ENCODE measurements around the gene DRG1. TPM values are rescaled to one million over a fixed set of nuclear protein-coding genes. Genes with fewer than 3 reads are reported as not detected.
"Not testable (repeated sequence)": the region's sequence is repeated elsewhere in the genome, so short reads cannot be mapped to it uniquely, and the experiment has no call there.

DRG1 gene
- total RNA-seq: 57.4 and 62.1 TPM in 2 replicates

GRCh38 chr22:31399211-31400022 is at the start of gene DRG1:
DRG1 (plus strand) TSS chr22:31399604; CDS start chr22:31399684, 80 bp downstream.
- peak; percentile 92 to 95 for DNase-seq (ENCODE audit: low read depth in 2 of 2)

DNA sequence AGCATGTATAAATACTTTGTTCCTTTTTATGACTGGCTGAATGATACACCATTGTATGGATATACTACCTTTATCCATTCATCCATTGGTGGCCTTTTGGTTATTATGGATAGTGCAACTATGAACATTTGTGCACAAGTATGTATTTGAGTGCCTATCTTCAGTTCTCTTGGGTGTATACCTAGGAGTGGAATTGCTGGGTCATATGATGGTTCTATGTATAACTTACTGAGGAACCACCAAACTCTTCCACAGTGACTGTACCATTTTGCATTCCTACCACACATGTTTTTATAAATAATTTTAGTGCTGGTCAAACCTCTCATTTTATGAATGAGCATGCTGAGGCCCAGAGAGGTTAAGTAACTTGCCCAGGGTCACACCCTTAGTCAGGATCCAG is 49.4 kb upstream of the DRG1 start:
- no peak for DNase-seq (ENCODE audit: low read depth in 2 of 2)

DNA sequence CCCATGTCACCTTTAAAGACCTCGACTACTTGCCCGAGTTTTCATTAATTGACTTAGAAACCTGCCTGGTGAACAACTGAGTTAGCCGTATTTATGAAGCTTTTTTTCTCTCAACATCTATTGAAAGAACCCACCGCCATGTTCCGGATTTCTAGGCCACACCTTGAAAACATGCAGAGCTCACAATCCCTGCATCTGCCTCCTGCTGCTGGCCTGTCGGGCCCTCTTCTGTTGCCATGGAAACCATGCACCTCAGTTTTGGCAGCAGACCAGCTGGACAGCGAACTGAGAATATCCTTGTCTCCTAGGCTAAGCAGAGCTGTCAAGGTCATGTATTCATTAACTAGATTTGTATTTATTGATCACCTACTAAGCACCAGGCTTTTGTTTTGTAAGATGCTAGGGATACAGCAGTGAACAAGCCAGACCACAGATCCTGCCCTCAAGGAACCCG is 49.0 kb upstream of the DRG1 start:
- DNase-seq (ENCODE audit: low read depth in 2 of 2): peak; percentile 45 to 67

GRCh38 chr22:31354515-31354914 is 44.9 kb upstream of the DRG1 start:
- no peak for DNase-seq (ENCODE audit: low read depth in 2 of 2)

- no peak for DNase-seq (ENCODE audit: low read depth in 2 of 2)
Observed at GRCh38 chr22:31360029-31360428, 39.4 kb upstream of the DRG1 start.

DNA sequence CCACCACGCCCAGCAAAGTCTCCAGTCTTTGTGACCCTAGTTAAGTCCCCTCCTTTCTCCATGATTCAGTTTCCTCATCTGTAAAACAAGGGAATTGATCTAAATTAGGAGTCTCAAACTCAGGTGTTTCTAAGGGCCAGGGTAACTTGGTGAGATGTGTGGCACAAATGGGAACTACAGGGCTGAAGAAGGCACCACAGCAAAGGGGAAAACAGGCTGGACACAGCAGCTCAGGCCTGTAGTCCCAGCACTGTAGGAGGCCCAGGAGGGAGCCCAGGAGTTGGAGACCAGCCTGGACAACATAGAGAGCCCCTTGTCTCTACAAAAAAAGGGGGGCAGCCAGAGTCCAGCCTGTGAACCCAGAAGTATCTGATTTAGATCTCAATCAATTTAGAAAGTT is 37.7 kb upstream of the DRG1 start:
- no peak for DNase-seq (ENCODE audit: low read depth in 2 of 2)

DNA sequence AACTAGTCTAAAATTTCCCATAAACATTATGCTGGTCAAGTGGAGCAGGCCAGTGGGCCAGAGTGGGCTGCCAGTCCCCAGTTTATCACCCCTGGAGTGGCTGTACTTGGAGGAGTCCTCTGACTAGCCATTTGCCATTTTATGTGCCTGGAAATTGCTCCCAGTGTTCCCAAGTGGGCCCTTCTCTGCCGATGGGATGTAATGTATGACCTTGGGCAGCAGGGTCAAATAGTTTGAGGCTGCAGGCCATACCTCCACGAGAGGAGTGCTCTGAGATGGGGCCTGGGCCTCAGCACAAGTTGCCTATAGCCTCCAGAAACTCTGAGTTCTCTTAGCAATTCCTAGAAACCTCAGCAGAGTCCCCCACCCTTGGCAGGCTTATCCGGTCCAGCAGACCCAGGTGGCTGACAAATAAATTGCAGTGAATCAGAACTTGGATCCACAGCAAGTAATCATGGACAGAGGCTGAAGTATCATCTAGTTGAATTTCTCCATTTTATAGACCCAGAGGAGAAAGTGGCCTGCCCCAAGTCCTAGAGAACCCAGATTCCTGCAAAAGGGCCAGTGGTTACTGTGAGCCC is 35.4 kb upstream of the DRG1 start:
- no peak for DNase-seq (ENCODE audit: low read depth in 2 of 2)

- no peak for DNase-seq (ENCODE audit: low read depth in 2 of 2)
Observed at GRCh38 chr22:31367426-31367825, 32.0 kb upstream of the DRG1 start.

DNA sequence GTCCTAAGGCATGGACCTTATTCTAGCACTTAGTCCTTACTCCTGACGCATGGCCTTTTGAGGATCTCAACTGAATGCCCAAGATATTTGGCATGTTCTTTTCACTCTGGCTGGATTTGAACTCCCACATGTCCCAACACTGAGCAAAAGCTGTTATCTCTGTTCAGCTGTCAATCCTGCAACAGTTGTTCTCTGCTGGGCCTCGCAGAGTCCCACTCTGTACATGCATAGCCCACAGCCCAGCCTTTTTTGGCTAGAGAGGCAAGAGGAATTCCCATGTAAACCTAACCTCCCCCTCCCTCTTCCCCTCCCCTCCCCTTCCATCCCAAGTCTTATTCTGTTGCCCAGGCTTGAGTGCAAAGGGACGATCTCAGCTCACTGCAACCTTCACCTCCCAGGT is 21.8 kb upstream of the DRG1 start:
- no peak for DNase-seq (ENCODE audit: low read depth in 2 of 2)

- DNase-seq (ENCODE audit: low read depth in 2 of 2): no peak
Observed at GRCh38 chr22:31378123-31378522, 21.3 kb upstream of the DRG1 start.

- DNase-seq (ENCODE audit: low read depth in 2 of 2): not testable (repeated sequence)
Observed at GRCh38 chr22:31378651-31379050, 20.8 kb upstream of the DRG1 start.

DNA sequence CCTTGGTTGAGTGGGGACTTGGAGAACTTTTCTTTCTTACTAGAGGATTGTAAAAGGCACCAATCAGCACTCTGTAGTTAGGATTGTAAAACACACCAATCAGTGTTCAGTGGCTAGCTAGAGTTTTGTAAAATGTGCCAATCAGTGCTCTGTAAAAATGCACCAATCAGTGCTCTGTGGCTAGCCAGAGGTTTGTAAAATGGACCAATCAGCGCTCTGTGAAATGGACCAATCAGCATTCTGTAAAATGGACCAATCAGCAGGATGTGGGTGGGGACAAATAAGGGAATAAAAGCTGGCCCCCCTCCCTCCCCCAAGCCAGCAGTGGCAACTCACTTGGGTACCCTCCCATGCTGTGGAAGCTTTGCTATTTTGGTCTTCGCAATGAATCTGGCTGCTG is 5.5 kb upstream of the DRG1 start:
- no peak for DNase-seq (ENCODE audit: low read depth in 2 of 2)

- no peak for DNase-seq (ENCODE audit: low read depth in 2 of 2)
Observed at GRCh38 chr22:31394326-31394725, 5.1 kb upstream of the DRG1 start.

DNA sequence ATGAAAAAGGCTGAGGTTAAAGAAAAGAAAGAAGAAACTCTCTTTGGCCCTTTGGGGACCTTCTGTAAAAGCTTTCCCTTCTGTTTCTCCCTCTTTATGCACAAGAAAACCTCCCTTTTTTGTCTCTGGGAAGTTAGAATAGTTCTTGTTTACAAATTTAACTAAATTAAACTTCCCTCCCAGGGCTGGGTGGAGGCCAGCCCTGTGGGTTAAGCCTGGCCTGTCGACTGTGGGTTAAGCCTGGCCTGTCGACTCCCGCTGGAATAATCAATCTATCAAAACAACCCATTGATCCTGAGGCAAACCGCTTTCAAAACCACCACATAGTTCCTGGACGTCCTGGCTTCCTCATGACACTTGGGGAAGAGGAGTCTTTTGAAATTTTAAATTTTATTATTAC is 1.2 kb upstream of the DRG1 start:
- no peak for DNase-seq (ENCODE audit: low read depth in 2 of 2)

DNA sequence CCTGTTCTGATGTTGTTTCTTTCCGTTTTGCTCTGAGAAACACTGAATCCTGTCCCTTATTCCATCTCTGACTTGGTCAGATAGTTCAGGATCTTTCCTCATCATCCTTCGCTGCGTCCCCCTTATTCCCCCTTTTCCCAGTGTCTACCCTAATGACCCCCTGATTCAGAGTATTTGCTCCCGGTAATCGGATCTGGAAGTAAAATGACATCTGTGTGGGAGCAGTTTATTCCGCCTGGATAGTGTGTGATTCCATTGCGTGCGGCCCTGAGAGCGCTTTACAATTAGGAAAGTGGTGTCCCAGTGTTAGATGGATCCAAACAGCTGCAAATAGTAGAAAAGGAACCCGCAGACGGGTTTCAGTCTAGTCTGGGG is 606 bp downstream of the DRG1 start:
- peak in 1 of 2 donors; percentile 35 for DNase-seq (ENCODE audit: low read depth in 2 of 2)

GRCh38 chr22:31402350-31402749 is 2.9 kb downstream of the DRG1 start:
- DNase-seq (ENCODE audit: low read depth in 2 of 2): not testable (repeated sequence)

- no peak for DNase-seq (ENCODE audit: low read depth in 2 of 2)
Observed at GRCh38 chr22:31425331-31426050, 26.1 kb downstream of the DRG1 start.

- no peak for DNase-seq (ENCODE audit: low read depth in 2 of 2)
Observed at GRCh38 chr22:31431950-31432349, 32.5 kb downstream of the DRG1 start.

DNA sequence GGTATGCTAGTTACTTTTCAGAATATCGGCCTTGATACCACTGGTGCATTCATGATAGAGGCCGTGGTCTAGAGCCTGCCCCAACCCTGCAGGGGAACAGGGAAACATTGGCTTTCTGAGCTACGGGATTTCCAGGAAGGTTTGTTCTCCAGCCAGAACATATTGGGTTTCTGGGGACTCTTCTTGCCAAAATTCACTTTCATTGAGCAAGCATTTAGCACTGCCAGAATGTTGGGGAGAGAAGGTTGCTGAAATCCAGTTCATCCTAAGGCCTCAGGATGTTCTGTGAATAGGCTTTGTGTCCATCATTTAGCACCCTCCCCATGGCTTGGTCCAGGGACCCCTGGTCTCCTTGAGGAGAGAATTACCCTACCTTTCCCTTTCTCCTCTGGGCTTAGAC is 36.7 kb downstream of the DRG1 start:
- no peak for DNase-seq (ENCODE audit: low read depth in 2 of 2)

DNA sequence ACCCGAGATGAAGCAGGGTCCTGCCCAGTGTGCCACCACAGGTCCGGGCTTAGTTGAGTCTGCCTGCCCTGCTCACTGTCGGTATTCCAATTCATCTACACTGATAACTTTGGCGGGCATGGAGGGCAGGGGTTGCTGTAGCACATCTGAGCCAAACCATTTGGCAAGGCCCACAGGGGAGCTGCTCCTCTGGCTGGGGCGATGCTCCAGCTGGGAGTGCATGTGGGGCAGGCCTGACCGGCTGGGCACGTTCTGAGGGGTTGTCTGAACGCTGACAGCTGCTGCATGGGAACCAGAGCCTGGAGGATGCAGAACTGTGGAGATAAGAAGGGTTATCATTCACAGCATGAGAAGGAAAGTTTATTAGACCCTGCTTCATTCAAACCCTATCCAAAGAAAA is 40.4 kb downstream of the DRG1 start:
- DNase-seq (ENCODE audit: low read depth in 2 of 2): no peak

GRCh38 chr22:31440681-31441080 is 41.3 kb downstream of the DRG1 start:
- no peak for DNase-seq (ENCODE audit: low read depth in 2 of 2)

GRCh38 chr22:31441652-31442051 is 42.2 kb downstream of the DRG1 start:
- no peak for DNase-seq (ENCODE audit: low read depth in 2 of 2)
